ENCODE data around the gene TNFRSF21. TPM values are rescaled to one million over a fixed set of nuclear protein-coding genes. Genes with fewer than 3 reads are reported as not detected.

TNFRSF21 gene
- total RNA-seq, 3 donors from 2014 or later, result 10.2 to 21.4 (median 20.9) TPM

GRCh38 chr6:47352966-47353365 lies 43.3 kb upstream of the TNFRSF21 start:
- no peak overlapping the region for H3K27ac ChIP-seq
- H3K4me1 ChIP-seq, result no peaks in the 10 kb centered on the region
- DNase-seq (ENCODE audit: low spot score in 2 of 2), result no peak
- H3K4me3 ChIP-seq, result no peak overlapping the region
- H3K27me3 ChIP-seq, result no peaks in the 10 kb centered on the region
- no peaks in the 10 kb centered on the region for H3K9me3 ChIP-seq
- H3K36me3 ChIP-seq, result no peaks in the 10 kb centered on the region
- intact Hi-C loops (cut with DNase I; ENCODE audit: low total_unique reads), result no loop called here
- TF ChIP-seq POLR2A (IDR thresholded peaks at IDR 0.05) (no peak), CTCF (IDR thresholded peaks at IDR 0.05) (no peak), POLR2AphosphoS5 (IDR thresholded peaks at IDR 0.05) (no peak)

- Histone ChIP-seq H3K36me3 (no peaks in the 10 kb centered on the region), H3K9me3 (no peaks in the 10 kb centered on the region), H3K4me1 (no peaks in the 10 kb centered on the region), H3K27ac (no peak overlapping the region), H3K27me3 (no peaks in the 10 kb centered on the region), H3K4me3 (no peak overlapping the region)
- DNase-seq (ENCODE audit: low spot score in 2 of 2), result no peak
- no peak for TF ChIP-seq CTCF (IDR thresholded peaks at IDR 0.05)
- TF ChIP-seq POLR2A (IDR thresholded peaks at IDR 0.05), result no peak
- TF ChIP-seq POLR2AphosphoS5 (IDR thresholded peaks at IDR 0.05), result no peak
- intact Hi-C loops (cut with DNase I; ENCODE audit: low total_unique reads), result no loop called here
These were observed 42.7 kb upstream of the TNFRSF21 start for GRCh38 chr6:47352194-47352920.

GRCh38 chr6:47351621-47352020 lies 41.9 kb upstream of the TNFRSF21 start:
- DNase-seq (ENCODE audit: low spot score in 2 of 2), result no peak
- H3K4me1 ChIP-seq, result no peaks in the 10 kb centered on the region
- H3K9me3 ChIP-seq, result no peaks in the 10 kb centered on the region
- no peaks in the 10 kb centered on the region for H3K27me3 ChIP-seq
- H3K4me3 ChIP-seq, result no peak overlapping the region
- TF ChIP-seq CTCF (IDR thresholded peaks at IDR 0.05) (no peak), POLR2AphosphoS5 (IDR thresholded peaks at IDR 0.05) (no peak), POLR2A (IDR thresholded peaks at IDR 0.05) (no peak)
- H3K36me3 ChIP-seq, result no peaks in the 10 kb centered on the region
- intact Hi-C loops (cut with DNase I; ENCODE audit: low total_unique reads), result no loop called here
- H3K27ac ChIP-seq, result no peak overlapping the region

GRCh38 chr6:47349931-47350330 lies 40.2 kb upstream of the TNFRSF21 start:
- Histone ChIP-seq H3K9me3 (no peaks in the 10 kb centered on the region), H3K27ac (no peak overlapping the region), H3K4me1 (no peaks in the 10 kb centered on the region), H3K36me3 (no peaks in the 10 kb centered on the region), H3K4me3 (no peak overlapping the region), H3K27me3 (no peaks in the 10 kb centered on the region)
- no peak for TF ChIP-seq POLR2A (IDR thresholded peaks at IDR 0.05)
- TF ChIP-seq POLR2AphosphoS5 (IDR thresholded peaks at IDR 0.05), result no peak
- no peak for TF ChIP-seq CTCF (IDR thresholded peaks at IDR 0.05)
- intact Hi-C loops (cut with DNase I; ENCODE audit: low total_unique reads), result no loop called here
- DNase-seq (ENCODE audit: low spot score in 2 of 2), result no peak

DNA sequence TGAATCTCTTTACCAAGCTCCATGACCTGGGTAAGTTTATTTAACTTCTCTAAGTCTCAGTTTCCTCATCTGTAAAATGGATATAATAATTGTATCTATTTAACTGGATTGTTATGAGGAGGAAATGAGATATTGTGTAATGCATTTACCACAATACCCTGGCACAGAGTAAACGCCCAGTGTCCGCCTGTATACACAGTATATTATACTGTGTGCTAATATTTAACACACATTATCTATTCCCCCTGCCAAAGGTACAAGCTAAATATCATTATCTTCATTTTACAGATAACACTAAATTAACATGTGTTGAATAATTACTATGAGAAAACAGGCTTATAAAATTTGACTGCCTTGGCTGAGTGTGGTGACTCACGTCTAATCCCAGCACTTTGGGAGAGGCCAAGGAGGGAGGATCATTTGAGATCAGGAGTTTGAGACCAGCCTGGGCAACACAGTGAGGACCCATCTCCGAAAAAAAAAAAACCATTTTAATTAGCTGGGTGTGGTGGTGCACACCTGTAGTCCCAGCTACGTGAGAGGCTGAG lies 38.7 kb upstream of the TNFRSF21 start:
- intact Hi-C loops (cut with DNase I; ENCODE audit: low total_unique reads), result no loop called here
- DNase-seq (ENCODE audit: low spot score in 2 of 2), result no peak

More for the DNA sequence above, 38.7 kb upstream of the TNFRSF21 start:
- Histone ChIP-seq H3K36me3 (no peaks in the 10 kb centered on the region), H3K27ac (no peak overlapping the region), H3K4me3 (no peak overlapping the region), H3K27me3 (no peaks in the 10 kb centered on the region), H3K9me3 (no peaks in the 10 kb centered on the region), H3K4me1 (no peaks in the 10 kb centered on the region)
- no peak for TF ChIP-seq POLR2AphosphoS5 (IDR thresholded peaks at IDR 0.05)
- no peak for TF ChIP-seq CTCF (IDR thresholded peaks at IDR 0.05)
- no peak for TF ChIP-seq POLR2A (IDR thresholded peaks at IDR 0.05)
